A549 (cell line): ENCODE results near the gene EP300. TPM values are rescaled to one million over a fixed set of nuclear protein-coding genes. Genes with fewer than 3 reads are reported as not detected.

Experiments used
- ATAC-seq, 2 experiments: fragments of 200-7000 bp in 1 of 2; fragments of >200 bp in 1 of 2; cut with Nextera tagmentation in 1 of 2; cut with Tn5 transposase in 1 of 2; 3 replicates each; pipeline versions ENCODE4 v1.8.0 to v1.9.1; 2018 to 2020; ENCODE audit warnings: mild to moderate bottlenecking in 1 of 2, moderate library complexity in 1 of 2
- CTCF ChIA-PET: fragments of 300-600 bp; sonication (Branson Sonifier 250); formaldehyde crosslinking; extraction: SDS; loops from one replicate; lab custom pipeline; 2021; ENCODE audit warnings: antibody characterized with exemption, inconsistent platforms; lab: Yijun Ruan, JAX
- POLR2A ChIA-PET: fragments of 350-600 bp; formaldehyde crosslinking; extraction: SDS; loops from one replicate; lab custom pipeline; 2021; ENCODE audit warnings: antibody characterized with exemption, inconsistent platforms; lab: Yijun Ruan, JAX
- DNase-seq, 2 experiments: peaks; one replicate each; pipeline versions ENCODE4 v3.0.0 to v3.0.0-alpha.2; 2011 to 2016; ENCODE audit warnings: low read depth in 1 of 2, low spot score in 1 of 2
- FAIRE-seq: peaks from 2 replicates; lab custom pipeline; 2011; peaks lifted over from hg19 to GRCh38; lab: Jason Lieb, UNC
- H3K27ac ChIP-seq, 2 experiments: fragments of >200 bp; sonication (Bioruptor Twin); formaldehyde crosslinking; 3 replicates each; pipeline ENCODE4 v1.5.1; 2016 to 2017
- H3K4me1 ChIP-seq: fragments of >200 bp; sonication (Bioruptor Twin); formaldehyde crosslinking; 3 replicates; pipeline ENCODE4 v1.6.1; 2016
- H3K4me2 ChIP-seq: fragments of >200 bp; sonication (Bioruptor Twin); formaldehyde crosslinking; 3 replicates; pipeline ENCODE4 v1.6.1; 2016
- H3K4me3 ChIP-seq: fragments of >200 bp; sonication (Bioruptor Twin); formaldehyde crosslinking; 3 replicates; pipeline ENCODE4 v1.5.1; 2016
- H3K9me3 ChIP-seq: fragments of >200 bp; sonication (Bioruptor Twin); formaldehyde crosslinking; 3 replicates; pipeline ENCODE4 v1.6.1; 2016
- CTCF ChIP-seq: fragments of >200 bp; sonication (Bioruptor Twin); formaldehyde crosslinking; IDR thresholded peaks from 3 replicates; pipeline ENCODE4 v1.5.1; 2016
- EHF ChIP-seq: fragments of 250-450 bp; sonication (Bioruptor Pico); IDR thresholded peaks from 2 replicates; pipeline ENCODE4 v1.5.0; 2020; ENCODE audit warnings: mild to moderate bottlenecking
- ESRRA ChIP-seq: fragments of 150-350 bp; IDR thresholded peaks from 2 replicates; pipeline ENCODE4 v1.6.1; 2014; ENCODE audit warnings: mild to moderate bottlenecking, low read length, borderline replicate concordance
- FOXS1 ChIP-seq: fragments of 250-450 bp; sonication (Bioruptor Pico); IDR thresholded peaks from 2 replicates; pipeline ENCODE4 v1.5.0; 2020; ENCODE audit warnings: mild to moderate bottlenecking, moderate library complexity
- HDAC2 ChIP-seq: fragments of 200-600 bp; sonication (generic); IDR thresholded peaks from 2 replicates; pipeline ENCODE4 v1.6.1; 2016
- HEYL ChIP-seq: fragments of 250-450 bp; sonication (Bioruptor Pico); IDR thresholded peaks from 2 replicates; pipeline ENCODE4 v1.8.0; 2021; ENCODE audit warnings: mild to moderate bottlenecking, moderate library complexity
- HOXA7 ChIP-seq: fragments of 250-450 bp; sonication (Bioruptor Pico); IDR thresholded peaks from 2 replicates; pipeline ENCODE4 v1.5.0; 2020; ENCODE audit warnings: mild to moderate bottlenecking, moderate library complexity
- JUN ChIP-seq, 2 experiments: fragments of >200 bp; sonication (Bioruptor Twin); formaldehyde crosslinking; IDR thresholded peaks; 2 replicates in 1 of 2; 3 replicates in 1 of 2; pipeline ENCODE4 v1.6.1; 2016 to 2017
- JUNB ChIP-seq: fragments of >200 bp; sonication (Bioruptor Twin); formaldehyde crosslinking; IDR thresholded peaks from 2 replicates; pipeline ENCODE4 v1.6.1; 2016
- MAZ ChIP-seq: fragments of 150-350 bp; IDR thresholded peaks from 2 replicates; pipeline ENCODE4 v1.6.1; 2014; ENCODE audit warnings: antibody characterized with exemption, low read depth, low read length, borderline replicate concordance
- PHF8 ChIP-seq: fragments of 200-600 bp; sonication (generic); IDR thresholded peaks from 2 replicates; pipeline ENCODE4 v1.6.1; 2016; ENCODE audit warnings: low read depth, mild to moderate bottlenecking, antibody characterized with exemption, moderate library complexity, borderline replicate concordance
- POLR2A ChIP-seq: IDR thresholded peaks from 2 replicates; pipeline ENCODE4 v1.6.1; 2012; ENCODE audit warnings: mild to moderate bottlenecking, low read length
- SMC3 ChIP-seq: fragments of >200 bp; sonication (Bioruptor Twin); formaldehyde crosslinking; IDR thresholded peaks from 3 replicates; pipeline ENCODE4 v1.6.1; 2018; ENCODE audit warnings: inconsistent platforms
- USF2 ChIP-seq: fragments of 450-650 bp; IDR thresholded peaks from 2 replicates; pipeline ENCODE4 v1.6.1; 2014; ENCODE audit warnings: antibody characterized with exemption
- ZFP36 ChIP-seq: fragments of 450-650 bp; IDR thresholded peaks from 2 replicates; pipeline ENCODE4 v1.6.1; 2014; ENCODE audit warnings: borderline replicate concordance; ENCODE audit not compliant: partially characterized antibody
- WGBS: methylation state at CpG from one replicate; pipeline ENCODE4 v1.1.6; 2017; ENCODE audit errors: missing lambda C conversion rate; 5-methylcytosine and 5-hydroxymethylcytosine counted together
- polyA plus RNA-seq, 4 experiments: library from polyadenylated mRNA; depleted of rRNA in 3 of 4; stranded (reverse); fragments of >200 nt; fragmentation: RNase III in 1 of 4; extraction: RNeasy Plus Mini Kit Qiagen cat#74134 plus additional on column Dnase treatment in 1 of 4; gene quantifications; 2 replicates in 3 of 4; 3 replicates in 1 of 4; pipeline ENCODE4 v1.2.3, GENCODE V29; 2011 to 2017
- TF ChIP-seq, protein P1 (sequence below): IDR thresholded peaks from 2 replicates; pipeline ENCODE4 v1.6.1; 2012
- TF ChIP-seq, protein P2 (sequence below): fragments of 250-450 bp; sonication (Bioruptor Pico); IDR thresholded peaks from 2 replicates; pipeline ENCODE4 v1.5.0; 2021; ENCODE audit warnings: mild to moderate bottlenecking, moderate library complexity, borderline replicate concordance
- TF ChIP-seq, protein P3 (sequence below): fragments of >200 bp; sonication (Bioruptor Twin); formaldehyde crosslinking; IDR thresholded peaks from 2 replicates; pipeline ENCODE4 v1.6.1; 2016

The EP300 gene
- polyA plus RNA-seq, 2 of the 4 experiments (the other 2 are of a cell fraction) = 15.5 to 18.2 TPM

DNA sequence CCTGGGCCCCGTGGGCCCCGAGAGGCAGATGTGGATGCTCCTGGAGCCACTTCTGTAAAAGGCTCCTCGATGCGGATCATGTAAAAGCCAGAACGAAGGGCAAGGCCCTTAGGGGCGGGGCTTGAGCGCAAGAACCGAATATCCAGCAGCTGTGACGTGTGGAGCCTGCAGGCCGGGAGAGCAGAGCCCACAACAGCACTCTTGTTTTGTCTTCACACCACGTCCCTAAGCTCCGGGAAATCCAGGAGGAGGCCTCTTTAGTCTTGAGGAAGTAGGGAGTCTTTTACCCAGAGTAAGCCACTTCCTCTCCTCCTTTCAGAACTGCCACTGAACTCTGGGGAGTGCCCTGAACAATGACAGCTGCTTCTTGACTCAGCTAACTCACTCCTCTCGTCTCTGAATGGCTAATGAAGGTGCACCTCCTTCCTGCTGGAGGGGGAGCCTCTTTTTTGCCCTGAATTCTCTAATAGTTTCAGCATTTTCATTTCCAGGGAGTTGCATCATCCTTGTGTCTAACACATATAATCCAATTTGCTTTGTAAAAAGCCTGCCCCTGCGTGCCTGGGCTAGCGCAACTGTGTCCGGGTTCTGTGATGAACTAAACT lies 125.3 kb downstream of the EP300 start (continued):
- TF ChIP-seq HEYL (no peak), FOXS1 (CRISPR knock-in tag) (no peak), CTCF (no peak), ZFP36 (no peak), POLR2A (no peak), HDAC2 (no peak)

DNA sequence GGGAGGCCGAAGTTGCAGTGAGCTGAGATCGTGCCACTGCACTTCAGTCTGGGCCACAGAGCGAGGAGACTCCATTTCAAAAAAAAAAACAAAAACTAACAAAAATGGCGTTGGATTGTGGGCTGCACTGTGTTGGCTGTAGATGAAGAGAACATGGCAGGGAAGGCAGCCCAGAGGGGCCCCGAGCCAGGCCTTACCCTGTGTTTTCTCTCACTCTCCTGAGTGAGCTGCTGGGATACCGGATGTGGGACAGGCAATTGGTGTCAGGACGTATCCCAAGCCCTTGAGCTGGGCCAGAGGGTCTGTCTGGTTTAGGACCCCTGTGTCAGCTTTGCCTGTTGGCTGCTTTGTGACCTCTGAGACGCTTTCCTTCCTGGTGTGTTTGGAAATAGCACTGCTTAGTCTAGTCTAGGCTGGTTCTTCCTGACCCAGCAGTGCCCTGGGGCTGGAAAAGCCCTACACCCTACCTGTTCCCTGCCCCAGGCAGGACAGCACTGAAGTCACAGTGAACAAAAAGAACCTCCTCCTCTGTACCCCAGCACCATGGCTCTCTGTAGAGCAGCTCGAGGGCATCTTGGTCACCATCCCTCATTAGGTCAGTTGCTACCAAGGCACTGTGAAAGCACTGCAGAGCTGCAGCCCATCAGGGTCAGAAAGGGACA lies 130.6 kb downstream of the EP300 start:
- 88% methylated on average over 9 of the region's 9 CpGs for WGBS
- TF ChIP-seq SMC3 = no peak
- TF ChIP-seq PHF8 = no peak
- no peak for TF ChIP-seq HEYL
- TF ChIP-seq, all 56 proteins: peak for 0
- Histone ChIP-seq H3K27ac (no peak overlapping the region), H3K4me2 (no peak overlapping the region), H3K4me3 (no peak overlapping the region), H3K9me3 (no peaks in the 10 kb centered on the region), H3K4me1 (no peaks in the 10 kb centered on the region)
- POLR2A ChIA-PET = no interaction called here
- peak in 1 of 2 experiments; percentile 16; a peak in 1 of 6 replicates for ATAC-seq
- CTCF ChIA-PET = interaction anchor here (0.7 to 1.7 kb wide), 2 partner anchors 14 to 25 kb away, joined by 3 to 4 read pairs; no protein-coding TSS in a partner anchor
- no peak for DNase-seq
- no peak for FAIRE-seq

GRCh38 chr22:41223535-41223934 lies 131.1 kb downstream of the EP300 start:
- H3K27ac ChIP-seq = no peak overlapping the region
- ChIA-PET CTCF (interaction anchor here (1.7 kb wide), 1 partner anchor 14 kb away, joined by 4 read pairs; no protein-coding TSS in a partner anchor), POLR2A (no interaction called here)
- H3K4me1 ChIP-seq = no peaks in the 10 kb centered on the region
- H3K4me2 ChIP-seq = no peak overlapping the region
- 73% methylated on average over 4 of the region's 7 CpGs for WGBS
- TF ChIP-seq SMC3 = no peak
- no peak for TF ChIP-seq USF2
- TF ChIP-seq HDAC2 = no peak
- TF ChIP-seq, protein P1, sequence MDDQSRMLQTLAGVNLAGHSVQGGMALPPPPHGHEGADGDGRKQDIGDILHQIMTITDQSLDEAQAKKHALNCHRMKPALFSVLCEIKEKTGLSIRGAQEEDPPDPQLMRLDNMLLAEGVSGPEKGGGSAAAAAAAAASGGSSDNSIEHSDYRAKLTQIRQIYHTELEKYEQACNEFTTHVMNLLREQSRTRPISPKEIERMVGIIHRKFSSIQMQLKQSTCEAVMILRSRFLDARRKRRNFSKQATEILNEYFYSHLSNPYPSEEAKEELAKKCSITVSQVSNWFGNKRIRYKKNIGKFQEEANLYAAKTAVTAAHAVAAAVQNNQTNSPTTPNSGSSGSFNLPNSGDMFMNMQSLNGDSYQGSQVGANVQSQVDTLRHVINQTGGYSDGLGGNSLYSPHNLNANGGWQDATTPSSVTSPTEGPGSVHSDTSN = no peak
- TF ChIP-seq, protein P2, sequence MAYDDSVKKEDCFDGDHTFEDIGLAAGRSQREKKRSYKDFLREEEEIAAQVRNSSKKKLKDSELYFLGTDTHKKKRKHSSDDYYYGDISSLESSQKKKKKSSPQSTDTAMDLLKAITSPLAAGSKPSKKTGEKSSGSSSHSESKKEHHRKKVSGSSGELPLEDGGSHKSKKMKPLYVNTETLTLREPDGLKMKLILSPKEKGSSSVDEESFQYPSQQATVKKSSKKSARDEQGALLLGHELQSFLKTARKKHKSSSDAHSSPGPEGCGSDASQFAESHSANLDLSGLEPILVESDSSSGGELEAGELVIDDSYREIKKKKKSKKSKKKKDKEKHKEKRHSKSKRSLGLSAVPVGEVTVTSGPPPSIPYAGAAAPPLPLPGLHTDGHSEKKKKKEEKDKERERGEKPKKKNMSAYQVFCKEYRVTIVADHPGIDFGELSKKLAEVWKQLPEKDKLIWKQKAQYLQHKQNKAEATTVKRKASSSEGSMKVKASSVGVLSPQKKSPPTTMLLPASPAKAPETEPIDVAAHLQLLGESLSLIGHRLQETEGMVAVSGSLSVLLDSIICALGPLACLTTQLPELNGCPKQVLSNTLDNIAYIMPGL (CRISPR knock-in tag) = no peak
- no peak for TF ChIP-seq MAZ
- TF ChIP-seq EHF (CRISPR knock-in tag) = no peak
- TF ChIP-seq, protein P3, sequence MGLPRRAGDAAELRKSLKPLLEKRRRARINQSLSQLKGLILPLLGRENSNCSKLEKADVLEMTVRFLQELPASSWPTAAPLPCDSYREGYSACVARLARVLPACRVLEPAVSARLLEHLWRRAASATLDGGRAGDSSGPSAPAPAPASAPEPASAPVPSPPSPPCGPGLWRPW = no peak
- no peak for TF ChIP-seq JUNB
- TF ChIP-seq JUN (IDR thresholded peaks at IDR 0.05) = no peak
- TF ChIP-seq POLR2A = no peak
- no peak for TF ChIP-seq HOXA7 (CRISPR knock-in tag)
- no peak for TF ChIP-seq ESRRA
- TF ChIP-seq, all 56 proteins: peak for 0
- ATAC-seq (no peak), DNase-seq (no peak), FAIRE-seq (no peak)
- no peak overlapping the region for H3K4me3 ChIP-seq
- no peaks in the 10 kb centered on the region for H3K9me3 ChIP-seq
